Gastroesophageal sphincter (tissue), 4 donors: Measurements from ENCODE around the gene GPHN. TPM values are rescaled to one million over a fixed set of nuclear protein-coding genes. Genes with fewer than 3 reads are reported as not detected.

Experiments used
- ATAC-seq: fragments of 150-250 bp; one replicate; pipeline ENCODE4 v1.9.1; 2016; ENCODE audit warnings: mild to moderate bottlenecking, moderate library complexity
- H3K27ac ChIP-seq, 4 donors: fragments of 200-600 bp; sonication (generic) in 3 of 4; 1 replicate in 3 of 4; 2 replicates in 1 of 4; pipeline ENCODE4 v1.5.1; 2016 to 2019
- H3K27me3 ChIP-seq: fragments of 200-600 bp; sonication (generic); one replicate; pipeline ENCODE4 v1.5.1; 2019
- H3K36me3 ChIP-seq, 2 donors: fragments of 200-600 bp; sonication (generic); one replicate each; pipeline ENCODE4 v1.5.1; 2019; ENCODE audit warnings: control low read depth in 1 of 2
- H3K4me1 ChIP-seq, 3 donors: fragments of 200-600 bp; sonication (generic); 1 replicate in 2 of 3; 2 replicates in 1 of 3; pipeline ENCODE4 v1.5.1; 2016 to 2019; ENCODE audit warnings: control low read depth in 2 of 3
- H3K4me3 ChIP-seq, 2 donors: fragments of 200-600 bp; sonication (generic); one replicate each; pipeline ENCODE4 v1.5.1; 2019; ENCODE audit warnings: mild to moderate bottlenecking in 1 of 2, moderate library complexity in 1 of 2
- H3K9me3 ChIP-seq, 3 donors: fragments of 200-600 bp; sonication (generic); one replicate each; pipeline ENCODE4 v1.5.1; 2017 to 2019; ENCODE audit warnings: control low read depth in 2 of 3
- CTCF ChIP-seq, 4 experiments: fragments of 200-600 bp in 2 of 4; fragments of 450-650 bp in 2 of 4; sonication (generic) in 1 of 4; IDR thresholded peaks; one replicate each; pipeline ENCODE4 v1.5.1; 2017 to 2019; ENCODE audit warnings: antibody characterized with exemption in 4 of 4, mild to moderate bottlenecking in 2 of 4, moderate library complexity in 2 of 4
- EP300 ChIP-seq: sonication (generic); formaldehyde crosslinking; IDR thresholded peaks from one replicate; pipeline ENCODE4 v1.6.1; 2017; ENCODE audit warnings: antibody characterized with exemption, mild to moderate bottlenecking
- POLR2A ChIP-seq, 2 donors: fragments of 450-650 bp; IDR thresholded peaks; one replicate each; pipeline ENCODE4 v1.6.1; 2017; ENCODE audit warnings: antibody characterized with exemption in 2 of 2, mild to moderate bottlenecking in 2 of 2, moderate library complexity in 1 of 2
- POLR2AphosphoS5 ChIP-seq: sonication (generic); formaldehyde crosslinking; IDR thresholded peaks from one replicate; pipeline ENCODE4 v1.6.1; 2017; ENCODE audit warnings: antibody characterized with exemption
- WGBS, 2 donors: methylation state at CpG; one replicate each; pipeline ENCODE4 v1.1.5; 2018; ENCODE audit warnings: low coverage in 1 of 2; 5-methylcytosine and 5-hydroxymethylcytosine counted together
- total RNA-seq, 4 donors: library from RNA; depleted of rRNA; stranded (reverse); fragments of >200 nt; gene quantifications; one replicate each; pipeline ENCODE4 v1.1.0, GENCODE V29; 2016

The GPHN gene
- total RNA-seq, 4 donors from 2014 or later = 13.1 to 16.5 (median 14.7) TPM

DNA sequence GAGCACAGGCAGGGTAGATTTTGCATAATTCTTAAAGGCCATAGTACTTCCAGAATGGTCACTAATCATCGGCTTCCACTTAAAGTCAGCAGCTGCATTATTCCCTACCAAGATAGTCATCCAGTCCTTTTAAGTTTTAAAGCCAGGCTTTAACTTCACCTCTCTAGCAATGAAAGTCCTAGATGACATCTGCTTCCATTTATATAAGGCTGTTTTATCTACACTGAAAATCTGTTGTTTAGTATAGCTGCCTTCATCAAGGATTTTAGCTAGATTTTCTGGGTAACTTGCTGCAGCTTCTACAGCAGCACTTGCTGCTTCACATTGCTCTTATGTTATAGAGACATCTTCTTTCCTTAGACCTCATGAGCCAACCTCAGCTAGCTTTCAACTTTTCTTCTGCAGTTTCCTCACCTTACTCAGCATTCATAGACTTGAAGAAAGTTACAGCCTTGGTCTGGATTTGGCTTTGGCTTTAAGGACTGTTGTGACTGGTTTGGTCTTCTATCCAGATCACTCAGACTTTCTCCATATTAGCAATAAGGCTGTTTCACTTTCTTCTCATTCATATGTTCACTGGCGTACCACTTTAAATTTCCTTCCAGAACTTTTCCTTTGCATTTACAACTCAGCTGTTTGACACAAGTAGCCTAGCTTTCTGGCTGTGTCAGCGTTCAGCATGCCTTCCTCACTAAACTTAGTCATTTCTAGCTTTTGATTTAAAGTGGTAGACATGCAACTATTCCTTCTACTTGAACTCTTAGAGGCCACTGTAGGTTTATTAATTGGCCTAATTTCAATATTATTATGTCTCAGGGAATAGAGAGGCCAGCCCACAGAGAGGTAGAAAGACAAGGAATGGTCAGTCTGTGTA, 471.4 kb downstream of the GPHN start:
- Histone ChIP-seq H3K36me3 (no peaks in the 10 kb centered on the region), H3K27ac (no peak overlapping the region), H3K4me3 (no peak overlapping the region), H3K27me3 (no peaks in the 10 kb centered on the region), H3K4me1 (peaks cover 0 to 19% (median 0%) of the 10 kb centered on the region in 3 donors), H3K9me3 (no peaks in the 10 kb centered on the region)
- TF ChIP-seq CTCF (IDR thresholded peaks at IDR 0.05) (no peak), POLR2AphosphoS5 (no peak), EP300 (no peak), POLR2A (IDR thresholded peaks at IDR 0.05) (no peak)
- WGBS, 2 donors = 69 to 86% methylated on average over 3 of the region's 3 CpGs
- no peak for ATAC-seq

DNA sequence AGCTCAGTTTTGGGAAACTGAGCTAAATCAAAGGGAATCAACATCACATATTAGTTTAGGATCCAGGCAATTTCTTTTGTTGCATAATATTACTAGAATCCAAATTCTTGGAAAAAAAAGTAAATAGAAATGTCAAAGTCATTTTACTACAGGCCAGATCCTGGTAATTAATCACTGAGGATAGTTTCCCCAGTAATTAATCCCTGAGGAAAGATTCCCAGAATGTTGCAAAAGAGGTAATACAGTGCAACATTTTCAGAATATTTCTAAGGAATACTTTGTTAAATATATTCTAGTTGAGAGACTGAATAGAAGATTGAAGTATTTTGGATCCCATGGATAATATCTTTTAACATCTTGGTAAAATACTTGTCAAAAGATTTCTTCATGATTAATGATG, 474.3 kb downstream of the GPHN start:
- Histone ChIP-seq H3K9me3 (no peaks in the 10 kb centered on the region), H3K27ac (no peak overlapping the region), H3K27me3 (no peaks in the 10 kb centered on the region), H3K4me1 (peaks cover 0 to 8% (median 0%) of the 10 kb centered on the region in 3 donors), H3K4me3 (no peak overlapping the region), H3K36me3 (no peaks in the 10 kb centered on the region)
- no peak for ATAC-seq
- TF ChIP-seq EP300 (no peak), POLR2AphosphoS5 (no peak), CTCF (IDR thresholded peaks at IDR 0.05) (no peak), POLR2A (IDR thresholded peaks at IDR 0.05) (no peak)

GRCh38 chr14:66992776-66993175, 484.8 kb downstream of the GPHN start:
- Histone ChIP-seq H3K4me1 (no peaks in the 10 kb centered on the region), H3K9me3 (no peaks in the 10 kb centered on the region), H3K4me3 (no peak overlapping the region), H3K27me3 (no peaks in the 10 kb centered on the region), H3K27ac (no peak overlapping the region), H3K36me3 (peaks cover 0 to 20% of the 10 kb centered on the region in 2 donors)
- 68 to 75% methylated on average over 2 of the region's 2 CpGs for WGBS, 2 donors
- TF ChIP-seq POLR2AphosphoS5 (no peak), EP300 (no peak), POLR2A (IDR thresholded peaks at IDR 0.05) (no peak), CTCF (IDR thresholded peaks at IDR 0.05) (no peak)
- no peak for ATAC-seq

- Histone ChIP-seq H3K27ac (no peak overlapping the region), H3K27me3 (no peaks in the 10 kb centered on the region), H3K4me3 (no peak overlapping the region), H3K4me1 (no peaks in the 10 kb centered on the region), H3K9me3 (no peaks in the 10 kb centered on the region), H3K36me3 (peaks cover 0 to 25% of the 10 kb centered on the region in 2 donors)
- TF ChIP-seq POLR2AphosphoS5 (no peak), POLR2A (IDR thresholded peaks at IDR 0.05) (no peak), CTCF (IDR thresholded peaks at IDR 0.05) (no peak), EP300 (no peak)
- no peak for ATAC-seq
- 79 to 90% methylated on average over 1 of the region's 1 CpG for WGBS, 2 donors
Measured at GRCh38 chr14:66993512-66993911, 485.6 kb downstream of the GPHN start.

GRCh38 chr14:66998013-66998412, 490.1 kb downstream of the GPHN start:
- TF ChIP-seq POLR2AphosphoS5 = no peak
- TF ChIP-seq CTCF (IDR thresholded peaks at IDR 0.05) = no peak
- TF ChIP-seq EP300 = no peak
- TF ChIP-seq POLR2A (IDR thresholded peaks at IDR 0.05) = no peak
- no peak for ATAC-seq
- Histone ChIP-seq H3K27ac (no peak overlapping the region), H3K9me3 (no peaks in the 10 kb centered on the region), H3K27me3 (no peaks in the 10 kb centered on the region), H3K4me1 (no peaks in the 10 kb centered on the region), H3K36me3 (peaks cover 0 to 21% of the 10 kb centered on the region in 2 donors), H3K4me3 (no peak overlapping the region)
- WGBS, 2 donors = 73 to 97% methylated on average over 3 of the region's 3 CpGs
